Hepatocyte (in vitro differentiated cells): ENCODE results near the gene TMPRSS11D. TPM values are rescaled to one million over a fixed set of nuclear protein-coding genes. Genes with fewer than 3 reads are reported as not detected.

Experiments used
- DNase-seq: peaks from one replicate; pipeline ENCODE4 v3.0.0-alpha.2; 2016; ENCODE audit warnings: low spot score
- H2AFZ ChIP-seq: fragments of 200-600 bp; sonication (generic); 2 replicates; pipeline ENCODE4 v1.6.0; 2016; ENCODE audit warnings: antibody characterized with exemption, mild to moderate bottlenecking
- H3K27ac ChIP-seq: fragments of 200-600 bp; sonication (generic); 2 replicates; pipeline ENCODE4 v1.5.1; 2016; ENCODE audit warnings: mild to moderate bottlenecking
- H3K27me3 ChIP-seq: fragments of 200-600 bp; sonication (generic); 2 replicates; pipeline ENCODE4 v1.6.1; 2016
- H3K36me3 ChIP-seq: fragments of 200-600 bp; sonication (generic); replicated peaks from 2 replicates; pipeline ENCODE4 v1.5.1; 2016; ENCODE audit warnings: low read depth; ENCODE audit not compliant: insufficient read depth
- H3K4me1 ChIP-seq: fragments of 200-600 bp; sonication (generic); 2 replicates; pipeline ENCODE4 v1.5.1; 2016; ENCODE audit warnings: mild to moderate bottlenecking, moderate library complexity; ENCODE audit not compliant: insufficient read depth
- H3K4me2 ChIP-seq: fragments of 200-600 bp; sonication (generic); 2 replicates; pipeline ENCODE4 v1.6.0; 2016
- H3K4me3 ChIP-seq: fragments of 200-600 bp; sonication (generic); 2 replicates; pipeline ENCODE4 v1.5.1; 2016; ENCODE audit warnings: mild to moderate bottlenecking
- H3K79me2 ChIP-seq: fragments of 200-600 bp; sonication (generic); 2 replicates; pipeline ENCODE4 v1.6.0; 2017; ENCODE audit warnings: mild to moderate bottlenecking
- H3K9me2 ChIP-seq: fragments of 200-600 bp; sonication (generic); replicated peaks from 2 replicates; pipeline ENCODE4 v1.6.0; 2017; ENCODE audit warnings: mild to moderate bottlenecking; ENCODE audit not compliant: insufficient read depth
- H3K9me3 ChIP-seq: fragments of 200-600 bp; sonication (generic); 2 replicates; pipeline ENCODE4 v1.5.1; 2016; ENCODE audit warnings: low read depth, mild to moderate bottlenecking
- H4K20me1 ChIP-seq: fragments of 200-600 bp; sonication (generic); 2 replicates; pipeline ENCODE4 v1.6.0; 2016; ENCODE audit warnings: mild to moderate bottlenecking; ENCODE audit not compliant: insufficient read depth, poor library complexity, severe bottlenecking
- EZH2 ChIP-seq: fragments of 200-600 bp; sonication (generic); IDR thresholded peaks from 2 replicates; pipeline ENCODE4 v1.6.1; 2016; ENCODE audit warnings: antibody characterized with exemption, mild to moderate bottlenecking, borderline replicate concordance
- EZH2phosphoT487 ChIP-seq: fragments of 200-600 bp; sonication (generic); IDR thresholded peaks from one replicate; pipeline ENCODE4 v1.6.1; 2018; ENCODE audit warnings: antibody characterized with exemption, mild to moderate bottlenecking, low read depth, moderate library complexity; ENCODE audit not compliant: unreplicated experiment, severe bottlenecking
- WGBS: methylation state at CpG from one replicate; pipeline ENCODE4 v1.1.6; 2016; ENCODE audit warnings: low lambda C conversion rate; ENCODE audit errors: missing lambda C conversion rate; 5-methylcytosine and 5-hydroxymethylcytosine counted together
- polyA plus RNA-seq: library from polyadenylated mRNA; unstranded; fragments of >200 nt; fragmentation: Nextera tagmentation; extraction: Ambion mirVana; gene quantifications from 2 replicates; pipeline ENCODE4 v1.2.1, GENCODE V29; 2016
- total RNA-seq: library from RNA; depleted of rRNA; stranded (reverse); fragments of >200 nt; gene quantifications from 2 replicates; pipeline ENCODE4 v1.2.3, GENCODE V29; 2014
- TF ChIP-seq, protein P1 (sequence below): fragments of 200-600 bp; sonication (generic); IDR thresholded peaks from 2 replicates; pipeline ENCODE4 v1.5.1; 2016; ENCODE audit warnings: antibody characterized with exemption, mild to moderate bottlenecking; ENCODE audit not compliant: poor library complexity

Gene TMPRSS11D
- total and polyA plus RNA-seq, 2 experiments from 2014 or later: 0.23 TPM; not detected in 1

DNA sequence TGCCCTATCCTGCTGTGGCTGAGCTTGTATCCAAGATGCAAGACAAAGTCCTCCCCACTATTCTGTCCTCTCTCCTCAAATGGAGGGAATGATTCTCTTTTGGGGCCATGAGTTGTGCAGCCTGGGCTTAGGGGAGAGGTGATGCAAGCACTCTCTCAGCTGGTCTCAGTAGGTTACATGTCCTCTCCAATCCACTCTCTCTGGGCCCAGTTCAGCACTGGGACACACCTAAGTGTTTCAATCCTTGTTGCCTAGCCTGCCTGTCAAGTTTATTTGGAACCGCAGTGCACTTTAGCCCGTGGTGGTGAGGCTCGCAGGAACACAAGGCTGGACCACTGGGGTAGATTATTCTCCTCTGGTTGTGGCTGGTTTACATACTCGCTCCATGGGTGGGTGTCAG is 23.8 kb upstream of the TMPRSS11D start:
- DNase-seq: no peak
- 86% methylated on average over 4 of the region's 4 CpGs for WGBS

DNA sequence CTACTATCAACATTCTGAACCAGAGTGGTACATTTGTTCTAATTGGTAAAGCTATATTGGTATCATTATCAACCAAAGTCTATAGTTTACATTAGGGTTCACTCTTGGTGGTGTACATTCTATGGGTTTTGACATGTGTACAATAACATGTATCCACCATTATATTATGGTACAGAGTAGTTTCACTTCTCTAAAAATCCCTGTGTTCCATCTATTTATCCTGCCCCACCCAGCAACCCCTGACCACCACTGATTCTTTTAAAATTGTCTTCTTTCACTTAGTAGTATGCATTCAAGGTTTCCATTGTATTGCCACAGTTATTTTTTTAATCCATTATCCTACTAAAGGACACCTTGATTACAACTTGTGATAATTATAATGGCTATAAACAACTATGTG is 15.3 kb upstream of the TMPRSS11D start:
- H3K4me2 ChIP-seq: no peak overlapping the region
- H3K27me3 ChIP-seq: no peaks in the 10 kb centered on the region

More for the DNA sequence above, 23.8 kb upstream of the TMPRSS11D start:
- Histone ChIP-seq H3K27ac (no peak overlapping the region), H3K4me1 (peaks cover 6% of the 10 kb centered on the region), H3K79me2 (no peaks in the 10 kb centered on the region), H3K36me3 (no peaks in the 10 kb centered on the region), H2AFZ (no peak overlapping the region), H3K9me2 (no peaks in the 10 kb centered on the region), H4K20me1 (no peaks in the 10 kb centered on the region), H3K27me3 (no peaks in the 10 kb centered on the region), H3K4me2 (no peak overlapping the region), H3K4me3 (no peak overlapping the region), H3K9me3 (no peaks in the 10 kb centered on the region)
- TF ChIP-seq, protein P1, sequence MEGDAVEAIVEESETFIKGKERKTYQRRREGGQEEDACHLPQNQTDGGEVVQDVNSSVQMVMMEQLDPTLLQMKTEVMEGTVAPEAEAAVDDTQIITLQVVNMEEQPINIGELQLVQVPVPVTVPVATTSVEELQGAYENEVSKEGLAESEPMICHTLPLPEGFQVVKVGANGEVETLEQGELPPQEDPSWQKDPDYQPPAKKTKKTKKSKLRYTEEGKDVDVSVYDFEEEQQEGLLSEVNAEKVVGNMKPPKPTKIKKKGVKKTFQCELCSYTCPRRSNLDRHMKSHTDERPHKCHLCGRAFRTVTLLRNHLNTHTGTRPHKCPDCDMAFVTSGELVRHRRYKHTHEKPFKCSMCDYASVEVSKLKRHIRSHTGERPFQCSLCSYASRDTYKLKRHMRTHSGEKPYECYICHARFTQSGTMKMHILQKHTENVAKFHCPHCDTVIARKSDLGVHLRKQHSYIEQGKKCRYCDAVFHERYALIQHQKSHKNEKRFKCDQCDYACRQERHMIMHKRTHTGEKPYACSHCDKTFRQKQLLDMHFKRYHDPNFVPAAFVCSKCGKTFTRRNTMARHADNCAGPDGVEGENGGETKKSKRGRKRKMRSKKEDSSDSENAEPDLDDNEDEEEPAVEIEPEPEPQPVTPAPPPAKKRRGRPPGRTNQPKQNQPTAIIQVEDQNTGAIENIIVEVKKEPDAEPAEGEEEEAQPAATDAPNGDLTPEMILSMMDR: no peak
- TF ChIP-seq EZH2 (no peak), EZH2phosphoT487 (no peak)

DNA sequence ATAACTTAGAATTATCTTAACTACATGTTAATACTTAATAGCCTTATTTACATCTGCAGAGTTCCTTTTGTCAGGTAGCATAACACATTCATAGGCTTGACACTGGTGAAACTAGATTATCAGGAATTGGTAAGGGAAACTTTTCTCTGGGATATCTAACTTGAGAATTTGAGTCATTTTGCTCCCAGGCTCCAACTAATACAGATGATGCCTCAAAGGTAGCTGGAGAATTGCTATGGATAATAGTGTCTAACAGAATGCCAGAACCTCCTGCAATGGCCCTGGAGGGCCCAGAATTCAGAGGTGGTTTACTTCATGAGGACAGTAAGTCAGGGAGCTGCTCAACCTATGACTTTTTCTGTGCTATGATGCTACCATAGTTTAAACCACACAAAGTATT is 13.9 kb upstream of the TMPRSS11D start:
- DNase-seq: no peak
- H3K4me1 ChIP-seq: no peaks in the 10 kb centered on the region
- no peak overlapping the region for H3K27ac ChIP-seq
- TF ChIP-seq EZH2: no peak
- TF ChIP-seq, protein P1: no peak
- TF ChIP-seq EZH2phosphoT487: no peak
- H3K9me2 ChIP-seq: no peaks in the 10 kb centered on the region
- H3K36me3 ChIP-seq: no peaks in the 10 kb centered on the region
- no peak overlapping the region for H2AFZ ChIP-seq
- H3K4me3 ChIP-seq: no peak overlapping the region
- H3K9me3 ChIP-seq: no peaks in the 10 kb centered on the region
- no peak overlapping the region for H3K4me2 ChIP-seq
- no peaks in the 10 kb centered on the region for H3K27me3 ChIP-seq
- H3K79me2 ChIP-seq: no peaks in the 10 kb centered on the region
- no peaks in the 10 kb centered on the region for H4K20me1 ChIP-seq

More for the DNA sequence above, 15.3 kb upstream of the TMPRSS11D start:
- TF ChIP-seq EZH2: no peak
- TF ChIP-seq, protein P1: no peak
- TF ChIP-seq EZH2phosphoT487: no peak
- no peak overlapping the region for H3K4me3 ChIP-seq
- no peak overlapping the region for H3K27ac ChIP-seq
- no peak for DNase-seq
- no peaks in the 10 kb centered on the region for H3K36me3 ChIP-seq
- H2AFZ ChIP-seq: no peak overlapping the region
- H4K20me1 ChIP-seq: no peaks in the 10 kb centered on the region
- no peaks in the 10 kb centered on the region for H3K79me2 ChIP-seq
- H3K9me2 ChIP-seq: no peaks in the 10 kb centered on the region
- no peaks in the 10 kb centered on the region for H3K4me1 ChIP-seq
- no peaks in the 10 kb centered on the region for H3K9me3 ChIP-seq
